ENCODE measurements around the gene DENR.

Gene DENR

GRCh38 chr12:122795807-122796206, 43.2 kb downstream of the DENR start:
- TF ChIP-seq GATA2 (IDR thresholded peaks at IDR 0.05; ENCODE audit: low read depth, low read length): no peak
- no peak for TF ChIP-seq GATA3 (IDR thresholded peaks at IDR 0.05; ENCODE audit: low read depth, low read length)

GRCh38 chr12:122799641-122800243, 47.1 kb downstream of the DENR start:
- TF ChIP-seq GATA3 (IDR thresholded peaks at IDR 0.05; ENCODE audit: low read depth, low read length): no peak
- no peak for TF ChIP-seq GATA2 (IDR thresholded peaks at IDR 0.05; ENCODE audit: low read depth, low read length)

GRCh38 chr12:122803937-122804336, 51.3 kb downstream of the DENR start:
- no peak for TF ChIP-seq GATA2 (IDR thresholded peaks at IDR 0.05; ENCODE audit: low read depth, low read length)
- TF ChIP-seq GATA3 (IDR thresholded peaks at IDR 0.05; ENCODE audit: low read depth, low read length): no peak

GRCh38 chr12:122807651-122808050, 55.0 kb downstream of the DENR start:
- TF ChIP-seq GATA3 (IDR thresholded peaks at IDR 0.05; ENCODE audit: low read depth, low read length) (no peak), GATA2 (IDR thresholded peaks at IDR 0.05; ENCODE audit: low read depth, low read length) (no peak)

- TF ChIP-seq GATA2 (IDR thresholded peaks at IDR 0.05; ENCODE audit: low read depth, low read length) (no peak), GATA3 (IDR thresholded peaks at IDR 0.05; ENCODE audit: low read depth, low read length) (no peak)
These were observed 59.2 kb downstream of the DENR start for GRCh38 chr12:122811777-122812176.

- no peak for TF ChIP-seq GATA3 (IDR thresholded peaks at IDR 0.05; ENCODE audit: low read depth, low read length)
- no peak for TF ChIP-seq GATA2 (IDR thresholded peaks at IDR 0.05; ENCODE audit: low read depth, low read length)
These were observed 60.7 kb downstream of the DENR start for GRCh38 chr12:122813310-122813713.

- TF ChIP-seq GATA2 (IDR thresholded peaks at IDR 0.05; ENCODE audit: low read depth, low read length) (no peak), GATA3 (IDR thresholded peaks at IDR 0.05; ENCODE audit: low read depth, low read length) (no peak)
These were observed 66.7 kb downstream of the DENR start for GRCh38 chr12:122819209-122819785.

GRCh38 chr12:122820138-122820537, 67.5 kb downstream of the DENR start:
- TF ChIP-seq GATA2 (IDR thresholded peaks at IDR 0.05; ENCODE audit: low read depth, low read length) (no peak), GATA3 (IDR thresholded peaks at IDR 0.05; ENCODE audit: low read depth, low read length) (no peak)

Measured in SH-SY5Y (cell line).